GM18951 (cell line): ENCODE data around the gene CDKAL1.
"Not testable (repeated sequence)": the region's sequence is repeated elsewhere in the genome, so short reads cannot be mapped to it uniquely, and the experiment has no call there.

Source experiments
- POLR2A ChIP-seq: IDR thresholded peaks from 4 replicates; pipeline ENCODE4 v1.6.1; 2011; ENCODE audit warnings: mild to moderate bottlenecking; ENCODE audit not compliant: insufficient read length, insufficient read depth; ENCODE audit errors: extremely low read depth
- in situ Hi-C: fragments of 300-500 bp; cut with MboI; formaldehyde crosslinking; loops from one replicate; pipeline ENCODE4 v1.12.0; 2022; ENCODE audit warnings: low sequenced_read_pairs, mixed read lengths, inconsistent platforms; ENCODE audit not compliant: unreplicated experiment

CDKAL1 gene

DNA sequence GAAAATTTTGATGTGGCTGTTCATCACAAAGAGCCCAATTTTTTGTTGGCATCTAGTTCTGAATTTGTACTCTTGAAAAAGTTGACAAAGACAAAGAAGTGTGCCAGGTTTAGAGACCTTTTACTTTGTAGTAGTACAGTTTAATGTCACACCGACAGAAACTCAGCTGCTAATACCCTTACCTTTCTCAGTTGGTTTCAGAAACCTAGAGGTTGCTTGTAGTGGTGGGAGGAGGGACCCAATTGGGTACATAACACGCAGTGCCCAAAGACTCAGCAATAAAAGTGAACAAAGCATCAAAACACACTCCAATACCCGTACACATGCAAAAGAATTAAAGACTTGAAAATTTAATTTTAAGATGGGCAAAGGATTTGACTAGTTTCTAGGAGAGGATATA lies 203.7 kb downstream of the CDKAL1 start:
- no peak for TF ChIP-seq POLR2A
- in situ Hi-C loops = no loop called here

DNA sequence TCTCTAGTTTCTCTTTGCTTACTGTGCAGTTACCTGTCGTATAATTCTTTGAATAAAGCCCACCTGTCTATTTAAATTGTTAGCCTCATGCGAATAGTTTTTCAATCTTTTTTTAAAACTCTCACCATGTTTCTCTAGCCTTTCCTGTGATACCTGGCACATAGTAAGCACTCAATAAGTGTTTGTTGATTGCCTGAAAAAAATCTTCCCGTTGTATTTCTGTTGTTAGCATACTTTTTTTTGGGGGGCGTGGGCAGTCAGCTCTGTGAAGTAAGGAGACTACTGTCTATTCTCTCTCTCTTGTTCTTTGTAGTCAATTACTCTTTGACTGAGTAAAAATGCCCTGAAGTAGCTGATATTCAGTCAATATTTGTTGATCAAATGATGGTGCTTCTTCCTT lies 205.8 kb downstream of the CDKAL1 start:
- in situ Hi-C loops = no loop called here
- TF ChIP-seq POLR2A = no peak

DNA sequence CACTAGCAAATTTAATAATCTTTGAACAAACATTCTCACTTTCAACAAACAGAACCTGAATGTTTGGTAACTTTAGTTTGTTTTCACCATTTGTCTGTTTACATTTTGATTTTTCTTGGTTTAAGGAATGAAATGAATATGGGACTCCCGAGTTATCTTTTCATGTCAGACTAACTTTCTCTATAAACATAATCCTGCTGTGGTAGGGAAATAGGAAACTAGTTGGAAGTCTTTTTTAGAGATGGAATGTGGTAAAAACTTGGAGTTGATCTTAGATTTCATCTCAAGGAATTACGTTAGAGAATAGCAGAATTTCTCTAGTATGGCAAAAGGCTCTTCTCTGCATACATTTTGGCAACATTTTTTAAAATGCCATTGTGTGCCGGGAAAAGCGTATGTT lies 206.5 kb downstream of the CDKAL1 start:
- in situ Hi-C loops = no loop called here
- TF ChIP-seq POLR2A = no peak

DNA sequence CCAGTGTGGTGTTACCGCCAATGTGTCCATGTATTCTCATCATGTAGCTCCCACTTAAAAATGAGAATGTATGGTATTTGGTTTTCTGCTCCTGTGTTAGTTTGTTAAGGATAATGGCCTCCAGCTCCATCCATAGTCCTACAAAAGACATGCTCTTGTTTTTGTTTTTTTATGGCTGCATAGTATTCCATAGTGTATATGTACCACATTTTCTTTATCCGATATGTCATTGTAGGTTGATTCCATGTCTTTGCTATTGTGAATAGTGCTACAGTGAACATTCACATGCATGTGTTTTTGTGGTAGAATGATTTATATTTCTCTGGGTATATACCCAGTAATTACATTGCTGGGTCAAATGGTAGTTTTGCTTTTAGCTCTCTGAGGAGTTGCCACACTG lies 207.2 kb downstream of the CDKAL1 start:
- no peak for TF ChIP-seq POLR2A
- in situ Hi-C loops = no loop called here

DNA sequence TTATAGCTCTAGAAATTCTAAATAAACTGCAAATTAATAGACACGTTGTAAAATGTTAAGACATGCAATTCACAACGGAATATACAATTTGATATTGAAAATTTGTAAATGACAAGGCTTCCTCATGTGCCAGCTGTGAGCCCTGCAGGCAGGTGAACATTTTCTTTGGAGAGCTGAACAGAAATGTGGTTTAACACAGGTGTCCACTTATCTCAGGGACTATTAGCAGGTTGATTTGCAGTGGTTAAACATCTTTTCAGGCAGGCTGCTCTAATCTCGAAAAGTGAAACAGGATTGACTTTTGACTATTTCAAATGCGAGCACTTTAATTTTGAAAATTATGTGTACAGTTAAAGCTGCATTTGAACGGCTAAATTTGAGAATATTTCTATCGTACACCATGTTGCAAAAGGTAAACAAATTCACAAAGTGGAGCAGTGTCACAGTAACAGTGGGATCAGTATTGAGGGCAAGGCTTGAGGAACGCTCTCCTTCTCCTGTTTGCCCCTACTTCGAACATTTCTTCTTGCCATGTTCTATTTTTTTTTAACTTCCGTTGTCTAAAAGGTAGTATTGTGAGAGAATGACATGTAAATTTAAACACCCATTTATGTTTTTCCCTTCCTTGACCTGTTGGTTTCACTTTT lies 210.8 kb downstream of the CDKAL1 start:
- no peak for TF ChIP-seq POLR2A

DNA sequence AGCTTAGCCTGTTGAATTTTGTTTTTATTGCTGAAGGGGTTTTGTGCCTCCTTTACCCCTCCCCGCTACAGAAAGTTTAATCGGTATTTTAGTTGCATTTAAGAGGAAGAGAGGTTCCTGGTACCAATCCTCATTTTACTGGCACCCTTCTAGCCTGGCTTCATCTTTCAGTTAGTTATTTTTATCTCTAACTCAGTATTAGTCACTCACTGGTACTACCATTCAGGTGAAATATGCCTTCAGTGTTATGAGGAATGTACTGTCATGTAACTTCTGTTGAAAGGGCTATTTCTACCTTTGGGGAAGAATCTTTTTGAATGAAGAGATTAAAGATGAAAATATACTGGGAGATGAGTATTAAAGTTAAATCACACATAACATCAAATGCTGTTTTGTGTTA lies 211.8 kb downstream of the CDKAL1 start:
- no peak for TF ChIP-seq POLR2A

More for the DNA sequence above, 210.8 kb downstream of the CDKAL1 start:
- in situ Hi-C loops = no loop called here

DNA sequence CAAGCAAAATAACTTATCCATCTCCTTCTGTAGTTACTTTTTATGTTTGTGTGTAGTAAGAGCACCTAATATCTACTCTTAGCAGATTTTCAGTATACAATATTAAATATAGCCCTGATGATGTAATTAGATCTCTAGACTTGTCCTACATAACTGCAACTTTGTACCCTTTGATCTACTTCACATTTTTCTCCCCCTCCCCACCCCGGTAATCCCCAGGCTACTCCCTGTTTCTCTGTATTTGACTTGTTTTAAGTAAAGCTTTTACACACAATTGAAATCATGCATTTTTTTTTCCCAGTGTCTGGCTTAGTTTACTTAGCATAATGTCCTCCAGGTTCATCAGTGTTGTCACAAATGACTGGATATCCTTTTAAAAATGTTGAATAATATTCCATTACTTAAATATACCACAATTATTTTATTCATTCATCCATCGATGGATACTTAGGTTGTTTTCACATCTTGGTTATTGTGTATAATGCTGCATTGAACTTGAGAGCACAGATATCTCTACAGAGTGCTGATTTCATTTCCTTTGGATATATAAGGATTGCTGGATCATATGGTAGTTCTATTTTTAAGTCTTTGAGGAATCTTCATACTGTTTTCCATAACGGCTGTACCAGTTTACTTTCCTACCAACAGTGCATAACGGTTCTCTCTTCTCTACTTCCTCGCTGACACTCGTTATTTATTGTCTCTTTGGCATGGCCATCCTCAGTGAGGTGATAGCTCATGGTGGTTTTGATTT lies 212.7 kb downstream of the CDKAL1 start:
- TF ChIP-seq POLR2A = no peak
- in situ Hi-C loops = no loop called here

More for the DNA sequence above, 211.8 kb downstream of the CDKAL1 start:
- in situ Hi-C loops = no loop called here

DNA sequence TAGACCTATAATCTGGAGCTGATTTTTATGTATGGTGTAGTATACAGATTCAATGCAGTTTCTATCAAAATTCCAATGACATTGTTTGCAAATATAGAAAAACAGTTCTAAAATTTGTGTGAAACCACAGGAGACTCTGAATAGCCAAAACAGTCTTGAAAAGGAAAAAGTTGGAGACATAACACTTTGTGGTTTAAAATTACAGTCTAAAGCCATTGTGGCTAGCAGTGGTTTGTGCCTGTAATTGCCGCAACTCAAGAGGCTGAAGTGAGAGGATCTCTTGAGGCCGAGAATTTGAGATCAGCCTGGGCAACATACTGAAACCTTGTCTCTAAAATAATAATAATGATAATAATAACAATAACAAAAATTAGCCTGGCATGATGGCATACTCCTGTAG lies 213.7 kb downstream of the CDKAL1 start:
- TF ChIP-seq POLR2A = no peak
- in situ Hi-C loops = no loop called here

DNA sequence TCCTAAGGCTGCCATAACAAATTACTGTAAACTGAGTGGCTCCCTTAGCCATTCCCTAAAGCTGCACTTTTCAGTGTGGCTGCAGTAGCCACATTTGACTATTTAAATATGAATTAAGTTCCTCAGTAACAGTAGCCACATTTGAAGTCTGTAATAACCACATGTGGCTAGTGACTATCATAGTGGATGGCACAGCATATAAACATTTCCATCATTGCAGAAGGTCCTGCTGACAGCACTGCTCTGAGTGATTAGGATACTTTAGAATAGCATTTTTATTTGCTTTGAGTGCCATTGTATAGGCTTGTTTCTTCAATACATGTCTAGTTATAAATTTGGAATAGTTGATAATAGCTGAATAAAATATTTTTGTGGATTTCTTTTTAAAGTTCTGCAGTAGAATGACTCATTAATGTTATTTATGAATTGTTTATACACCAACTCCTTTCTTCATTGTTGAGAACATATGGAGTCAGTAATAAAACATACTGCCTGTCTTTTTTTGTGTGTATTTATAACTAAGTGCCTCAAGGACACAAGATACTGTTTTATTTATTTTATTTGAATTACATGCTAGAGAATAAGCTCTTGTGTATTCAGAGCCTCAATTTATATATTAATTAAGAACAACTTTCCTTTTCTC lies 217.2 kb downstream of the CDKAL1 start:
- TF ChIP-seq POLR2A = no peak
- in situ Hi-C loops = no loop called here

DNA sequence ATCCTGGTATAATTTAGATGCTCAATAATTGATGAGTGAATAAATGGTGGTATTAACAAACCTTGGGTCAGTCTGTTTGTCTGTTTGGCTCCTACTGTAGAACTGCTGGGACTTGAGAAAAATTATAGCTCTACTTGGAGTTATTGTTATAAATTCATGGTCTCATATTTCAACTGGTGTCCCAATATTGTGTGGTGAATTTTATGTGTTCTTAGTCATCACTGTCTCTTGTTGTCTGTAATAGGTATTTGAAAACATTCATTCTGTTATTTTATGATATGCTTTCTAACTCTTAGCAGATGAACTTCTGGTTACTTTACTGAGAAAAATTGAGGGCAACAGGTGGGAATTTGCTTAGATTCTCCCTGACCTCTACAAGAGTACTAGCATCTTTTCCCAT lies 221.4 kb downstream of the CDKAL1 start:
- TF ChIP-seq POLR2A = no peak
- in situ Hi-C loops = no loop called here

DNA sequence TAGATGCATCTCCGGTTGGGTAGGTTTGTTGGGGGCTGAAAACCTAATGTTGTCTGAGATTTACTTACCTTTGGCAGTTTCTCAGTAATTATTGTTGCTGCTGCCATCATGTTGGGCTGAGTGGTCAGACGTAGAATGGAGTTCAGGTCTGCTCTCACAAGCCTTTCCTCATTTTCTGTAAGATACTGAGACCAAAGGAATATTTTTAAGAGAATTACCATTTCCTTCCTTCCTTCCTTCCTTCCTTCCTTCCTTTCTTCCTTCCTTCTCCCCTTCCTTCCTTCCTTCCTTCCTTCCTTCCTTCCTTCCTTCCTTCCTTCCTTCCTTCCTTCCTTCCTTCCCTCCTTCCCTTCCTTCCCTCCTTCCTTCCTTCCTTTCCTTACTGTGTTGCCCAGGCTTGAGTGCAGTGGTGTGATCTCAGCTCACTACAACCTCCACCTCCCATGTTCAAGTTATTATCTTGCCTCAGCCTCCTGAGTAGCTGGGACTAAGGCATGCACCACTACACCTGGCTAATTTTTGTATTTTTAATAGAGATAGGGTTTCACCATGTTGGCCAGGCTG lies 222.4 kb downstream of the CDKAL1 start:
- in situ Hi-C loops = not testable (repeated sequence)

DNA sequence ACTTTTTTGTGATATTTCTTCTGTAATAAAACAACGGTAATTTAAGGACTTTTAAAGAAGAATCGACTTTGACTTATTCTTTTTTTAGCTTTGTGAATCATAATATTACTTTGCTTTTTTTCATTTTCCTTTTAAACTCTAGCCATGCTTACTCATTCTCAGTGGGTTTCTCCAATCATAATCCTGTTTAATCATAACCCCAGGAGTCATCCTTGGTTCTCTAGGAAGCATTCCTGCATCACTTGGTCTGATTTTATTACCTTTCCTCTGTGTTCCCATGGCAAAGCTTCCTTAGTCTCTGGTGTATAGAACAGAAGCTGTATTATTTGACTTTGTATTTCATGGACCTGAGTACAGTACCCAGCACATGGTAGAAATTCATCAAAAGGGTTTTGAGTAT lies 223.5 kb downstream of the CDKAL1 start:
- in situ Hi-C loops = no loop called here
- TF ChIP-seq POLR2A = no peak

DNA sequence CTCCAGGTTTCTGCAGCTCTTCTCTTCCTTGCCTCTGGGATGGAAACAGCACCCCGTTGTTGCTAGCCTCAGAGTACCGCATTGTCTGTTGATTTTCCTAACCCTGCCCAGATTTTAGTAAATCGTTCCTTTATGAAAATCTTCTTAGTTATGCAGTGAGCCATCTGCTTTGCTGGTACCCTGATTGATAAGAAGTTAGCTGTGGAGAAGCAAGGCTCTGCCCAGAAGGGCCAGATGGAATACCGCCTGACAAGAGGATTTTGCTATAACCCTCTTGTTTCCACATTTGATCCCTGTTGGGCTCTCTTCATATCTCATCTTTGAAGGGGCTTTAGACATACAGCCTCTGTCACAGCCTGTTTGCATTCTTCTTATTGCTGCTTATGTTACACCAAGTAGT lies 229.0 kb downstream of the CDKAL1 start:
- no peak for TF ChIP-seq POLR2A
- in situ Hi-C loops = no loop called here

DNA sequence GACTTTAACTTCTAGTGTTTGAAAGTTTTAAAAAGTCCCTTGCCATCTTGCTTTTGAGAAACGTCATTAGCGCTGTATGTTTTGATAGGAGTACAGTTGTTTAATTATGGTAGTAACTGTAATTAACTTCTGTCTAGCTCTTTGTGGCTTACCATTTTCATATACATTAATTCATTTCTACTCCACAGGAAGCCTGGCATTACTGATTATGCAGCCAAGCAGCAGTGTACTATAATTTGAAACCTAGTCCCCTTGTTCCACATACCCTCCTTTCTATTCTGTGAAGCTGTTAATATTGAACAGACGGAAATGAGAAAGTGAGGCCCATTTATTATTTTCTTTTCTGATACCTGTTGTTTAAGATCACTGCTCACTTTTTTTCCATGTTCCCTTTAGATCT lies 235.4 kb downstream of the CDKAL1 start:
- TF ChIP-seq POLR2A = no peak
- in situ Hi-C loops = no loop called here
